NCI-H2196 treated with DMSO at 0.1 percent for 48 hours (cell line): ENCODE data around the gene MUC5AC.
"Not testable (repeated sequence)": the region's sequence is repeated elsewhere in the genome, so short reads cannot be mapped to it uniquely, and the experiment has no call there.

ENCODE experiments used
- DNase-seq: peaks from one replicate; lab custom pipeline; 2025; ENCODE audit not compliant: unreplicated experiment; lab: John Stamatoyannopoulos, UW

MUC5AC gene

DNA sequence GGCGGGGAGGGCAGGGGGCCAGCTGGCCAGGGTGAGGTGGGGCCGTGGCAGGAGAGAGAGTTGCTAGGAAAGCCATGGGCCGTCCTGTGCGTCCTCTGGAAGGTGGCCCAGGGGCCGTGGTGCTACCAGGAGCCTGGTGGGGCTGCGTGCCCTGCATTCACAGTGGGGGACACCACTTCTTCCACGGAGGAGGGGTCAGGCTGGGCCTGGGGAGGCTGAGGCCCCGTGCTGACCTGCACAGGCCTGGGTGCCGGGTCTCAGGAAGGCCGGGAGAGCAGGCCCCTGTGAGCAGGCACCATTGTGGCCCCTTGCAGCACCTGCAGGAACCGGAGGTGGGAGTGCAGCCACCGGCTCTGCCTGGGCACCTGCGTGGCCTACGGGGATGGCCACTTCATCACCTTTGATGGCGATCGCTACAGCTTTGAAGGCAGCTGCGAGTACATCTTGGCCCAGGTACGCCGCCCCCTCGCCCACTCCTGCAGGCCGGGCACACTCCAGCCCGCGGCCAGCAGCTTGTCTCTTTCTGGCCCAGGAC lies 77.1 kb downstream of the MUC5AC start:
- no peak for DNase-seq

- no peak for DNase-seq
These were observed 77.7 kb downstream of the MUC5AC start for GRCh38 chr11:1235306-1235900.

DNA sequence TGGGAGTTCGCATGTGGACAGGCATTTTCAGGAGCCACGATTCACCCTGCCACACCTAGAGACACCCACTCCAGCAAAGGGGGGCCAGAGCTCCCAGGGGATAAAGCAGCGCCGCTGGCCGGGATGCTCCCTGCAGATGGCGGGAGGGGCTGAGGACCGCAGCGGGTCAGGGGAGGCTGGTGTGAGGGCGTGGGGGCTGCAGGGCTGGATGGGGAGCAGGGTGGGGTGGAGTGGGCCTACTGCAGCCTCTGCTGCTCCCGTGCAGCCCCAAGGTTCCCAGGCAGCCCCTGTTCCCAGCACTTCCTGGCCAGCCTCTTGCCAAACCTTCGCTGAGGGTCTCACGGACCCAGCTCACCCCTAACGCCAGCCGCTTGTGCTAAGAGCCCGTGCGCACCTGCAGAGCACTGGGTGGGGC lies 78.2 kb downstream of the MUC5AC start:
- no peak for DNase-seq

DNA sequence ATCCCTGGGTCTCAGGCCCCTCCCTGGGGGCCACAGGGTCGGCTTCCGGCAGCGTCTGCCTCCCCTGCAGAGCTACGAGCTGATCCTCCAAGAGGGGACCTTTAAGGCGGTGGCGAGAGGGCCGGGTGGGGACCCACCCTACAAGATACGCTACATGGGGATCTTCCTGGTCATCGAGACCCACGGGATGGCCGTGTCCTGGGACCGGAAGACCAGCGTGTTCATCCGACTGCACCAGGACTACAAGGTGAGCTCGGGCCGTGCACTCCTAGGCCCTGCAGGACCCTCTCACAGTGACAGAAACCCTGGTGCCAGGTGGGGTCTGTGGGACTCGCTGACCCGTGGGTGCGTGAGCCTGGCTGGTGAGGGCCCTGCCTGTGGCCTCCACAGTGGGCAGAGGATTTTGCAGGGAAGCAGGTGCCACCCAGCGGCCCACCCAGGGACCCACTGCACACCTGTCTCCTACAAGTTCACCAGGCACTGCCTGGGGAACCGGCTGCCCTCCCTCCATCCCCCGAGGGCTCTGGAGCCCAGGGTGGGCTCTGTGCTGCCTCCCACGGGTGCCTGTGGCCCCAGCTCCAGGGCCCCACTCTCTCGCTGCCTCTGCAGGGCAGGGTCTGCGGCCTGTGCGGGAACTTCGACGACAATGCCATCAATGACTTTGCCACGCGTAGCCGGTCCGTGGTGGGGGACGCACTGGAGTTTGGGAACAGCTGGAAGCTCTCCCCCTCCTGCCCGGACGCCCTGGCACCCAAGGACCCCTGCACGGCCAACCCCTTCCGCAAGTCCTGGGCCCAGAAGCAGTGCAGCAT lies 78.8 kb downstream of the MUC5AC start:
- DNase-seq: no peak

DNA sequence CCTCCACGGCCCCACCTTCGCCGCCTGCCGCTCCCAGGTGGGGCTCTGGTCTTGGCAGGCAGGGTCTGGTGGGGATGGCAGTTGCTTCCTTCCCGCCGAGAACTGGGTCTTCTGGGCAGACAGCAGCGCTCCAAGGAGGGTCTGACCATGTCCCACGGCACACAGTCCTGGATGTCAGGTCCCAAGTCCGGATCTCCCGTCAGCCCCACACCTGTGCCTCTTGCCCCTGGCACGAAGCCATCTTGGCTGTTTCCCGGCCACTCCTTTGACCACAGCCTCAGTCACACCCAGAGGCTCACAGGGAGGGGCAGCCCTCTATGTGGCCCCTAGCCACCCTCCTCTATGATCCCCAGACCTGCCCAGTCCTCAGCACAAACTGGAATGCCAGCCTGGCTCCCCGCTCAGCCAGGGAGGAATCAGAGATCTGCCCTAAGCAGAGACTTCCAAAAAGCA lies 79.4 kb downstream of the MUC5AC start:
- no peak for DNase-seq

DNA sequence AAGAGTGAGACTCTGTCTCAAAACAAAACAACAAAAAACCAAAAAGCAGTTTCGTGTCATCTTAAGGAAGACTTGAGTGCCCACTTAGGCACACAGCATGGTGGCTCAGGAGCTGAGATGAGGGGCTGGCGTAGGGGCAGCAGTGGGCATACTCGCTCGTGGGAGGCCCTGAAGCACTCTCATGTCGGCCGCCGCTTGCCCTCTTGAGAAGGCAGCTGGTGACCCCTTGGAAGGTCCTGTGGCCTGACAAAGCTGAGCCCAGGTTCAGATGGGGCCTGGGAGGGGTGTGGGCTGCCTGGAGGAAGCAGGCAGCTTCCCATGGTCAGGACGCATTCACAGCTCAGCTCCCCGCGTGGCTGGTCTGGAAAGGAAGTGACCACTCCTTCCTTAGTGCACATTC lies 80.1 kb downstream of the MUC5AC start:
- no peak for DNase-seq

DNA sequence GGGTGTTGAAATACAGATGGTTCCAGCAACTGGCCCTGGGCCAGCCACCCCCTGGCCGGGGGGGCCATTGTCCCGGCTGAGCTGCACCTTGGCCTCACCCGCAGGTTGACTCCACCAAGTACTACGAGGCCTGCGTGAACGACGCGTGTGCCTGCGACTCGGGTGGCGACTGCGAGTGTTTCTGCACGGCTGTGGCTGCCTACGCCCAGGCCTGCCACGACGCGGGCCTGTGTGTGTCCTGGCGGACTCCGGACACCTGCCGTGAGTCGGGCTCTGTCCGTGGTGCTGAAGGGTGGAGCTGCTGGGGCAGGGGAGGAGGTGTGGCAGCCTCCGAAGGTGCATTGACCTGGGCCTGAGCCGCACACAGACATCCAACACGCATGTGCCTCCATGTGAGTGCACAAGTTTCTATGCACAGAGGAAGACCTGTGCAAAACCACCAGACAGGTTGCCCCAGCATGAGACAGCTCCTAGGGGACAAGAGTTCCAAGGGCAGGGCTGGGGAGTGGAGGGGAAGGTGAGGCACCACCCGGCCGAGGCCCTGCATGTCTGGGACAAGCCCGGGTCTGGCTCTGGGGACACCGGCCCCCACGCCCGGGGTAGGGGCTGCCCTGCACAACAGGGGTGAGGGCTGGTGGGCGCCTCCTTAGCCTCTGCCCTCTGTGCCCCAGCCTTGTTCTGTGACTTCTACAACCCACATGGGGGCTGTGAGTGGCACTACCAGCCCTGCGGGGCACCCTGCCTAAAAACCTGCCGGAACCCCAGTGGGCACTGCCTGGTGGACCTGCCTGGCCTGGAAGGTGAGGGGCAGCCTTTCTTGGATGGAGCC lies 81.2 kb downstream of the MUC5AC start:
- DNase-seq: no peak

- DNase-seq: no peak
These were observed 81.9 kb downstream of the MUC5AC start for GRCh38 chr11:1239596-1240205.

- no peak for DNase-seq
These were observed 83.0 kb downstream of the MUC5AC start for GRCh38 chr11:1240771-1241170.

DNA sequence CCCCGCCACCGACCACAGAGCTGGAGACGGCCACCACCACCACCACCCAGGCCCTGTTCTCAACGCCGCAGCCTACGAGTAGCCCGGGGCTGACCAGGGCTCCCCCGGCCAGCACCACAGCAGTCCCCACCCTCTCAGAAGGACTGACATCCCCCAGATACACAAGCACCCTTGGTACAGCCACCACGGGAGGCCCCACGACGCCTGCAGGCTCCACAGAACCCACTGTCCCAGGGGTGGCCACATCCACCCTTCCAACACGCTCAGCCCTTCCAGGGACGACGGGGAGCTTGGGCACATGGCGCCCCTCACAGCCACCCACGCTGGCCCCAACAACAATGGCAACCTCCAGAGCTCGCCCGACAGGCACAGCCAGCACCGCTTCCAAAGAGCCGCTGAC lies 84.0 kb downstream of the MUC5AC start:
- no peak for DNase-seq

GRCh38 chr11:1242289-1242688 lies 84.5 kb downstream of the MUC5AC start:
- DNase-seq: no peak

DNA sequence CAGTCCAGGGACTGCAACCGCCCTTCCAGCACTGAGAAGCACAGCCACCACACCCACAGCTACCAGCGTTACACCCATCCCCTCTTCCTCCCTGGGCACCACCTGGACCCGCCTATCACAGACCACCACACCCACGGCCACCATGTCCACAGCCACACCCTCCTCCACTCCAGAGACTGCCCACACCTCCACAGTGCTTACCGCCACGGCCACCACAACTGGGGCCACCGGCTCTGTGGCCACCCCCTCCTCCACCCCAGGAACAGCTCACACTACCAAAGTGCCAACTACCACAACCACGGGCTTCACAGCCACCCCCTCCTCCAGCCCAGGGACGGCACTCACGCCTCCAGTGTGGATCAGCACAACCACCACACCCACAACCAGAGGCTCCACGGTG lies 85.0 kb downstream of the MUC5AC start:
- DNase-seq: not testable (repeated sequence)

GRCh38 chr11:1243521-1243920 lies 85.8 kb downstream of the MUC5AC start:
- not testable (repeated sequence) for DNase-seq

- DNase-seq: not testable (repeated sequence)
These were observed 86.8 kb downstream of the MUC5AC start for GRCh38 chr11:1244557-1244956.

DNA sequence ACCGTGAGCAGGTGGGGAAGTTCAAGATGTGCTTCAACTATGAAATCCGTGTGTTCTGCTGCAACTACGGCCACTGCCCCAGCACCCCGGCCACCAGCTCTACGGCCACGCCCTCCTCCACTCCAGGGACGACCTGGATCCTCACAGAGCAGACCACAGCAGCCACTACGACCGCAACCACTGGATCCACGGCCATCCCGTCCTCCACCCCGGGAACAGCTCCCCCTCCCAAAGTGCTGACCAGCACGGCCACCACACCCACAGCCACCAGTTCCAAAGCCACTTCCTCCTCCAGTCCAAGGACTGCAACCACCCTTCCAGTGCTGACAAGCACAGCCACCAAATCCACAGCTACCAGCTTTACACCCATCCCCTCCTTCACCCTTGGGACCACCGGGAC lies 88.0 kb downstream of the MUC5AC start:
- DNase-seq: not testable (repeated sequence)

DNA sequence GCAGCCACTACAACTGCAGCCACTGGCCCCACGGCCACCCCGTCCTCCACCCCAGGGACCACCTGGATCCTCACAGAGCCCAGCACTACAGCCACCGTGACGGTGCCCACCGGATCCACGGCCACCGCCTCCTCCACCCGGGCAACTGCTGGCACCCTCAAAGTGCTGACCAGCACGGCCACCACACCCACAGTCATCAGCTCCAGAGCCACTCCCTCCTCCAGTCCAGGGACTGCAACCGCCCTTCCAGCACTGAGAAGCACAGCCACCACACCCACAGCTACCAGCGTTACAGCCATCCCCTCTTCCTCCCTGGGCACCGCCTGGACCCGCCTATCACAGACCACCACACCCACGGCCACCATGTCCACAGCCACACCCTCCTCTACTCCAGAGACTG lies 88.5 kb downstream of the MUC5AC start:
- not testable (repeated sequence) for DNase-seq

DNA sequence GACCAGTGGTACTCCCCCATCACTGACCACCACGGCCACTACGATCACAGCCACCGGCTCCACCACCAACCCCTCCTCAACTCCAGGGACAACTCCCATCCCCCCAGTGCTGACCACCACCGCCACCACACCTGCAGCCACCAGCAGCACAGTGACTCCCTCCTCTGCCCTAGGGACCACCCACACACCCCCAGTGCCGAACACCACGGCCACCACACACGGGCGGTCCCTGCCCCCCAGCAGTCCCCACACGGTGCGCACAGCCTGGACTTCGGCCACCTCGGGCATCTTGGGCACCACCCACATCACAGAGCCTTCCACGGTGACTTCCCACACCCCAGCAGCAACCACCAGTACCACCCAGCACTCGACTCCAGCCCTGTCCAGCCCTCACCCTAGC lies 89.3 kb downstream of the MUC5AC start:
- DNase-seq: not testable (repeated sequence)

GRCh38 chr11:1248951-1249350 lies 91.2 kb downstream of the MUC5AC start:
- not testable (repeated sequence) for DNase-seq

GRCh38 chr11:1250411-1250810 lies 92.7 kb downstream of the MUC5AC start:
- DNase-seq: not testable (repeated sequence)
